NCI-H2081 treated with DMSO at 0.1 percent for 48 hours (cell line): ENCODE data around the gene SPEM2.

Experiments used
- DNase-seq: peaks from one replicate; lab custom pipeline; 2025; lab: John Stamatoyannopoulos, UW

SPEM2 gene

GRCh38 chr17:7425316-7425715 lies at the start of gene SPEM2:
Gene SPEM2, plus strand, starts transcription at chr17:7425616. Its CDS starts 73 bp downstream, at chr17:7425689.
- no peak for DNase-seq

GRCh38 chr17:7379134-7379533 lies 46.3 kb upstream of the SPEM2 start:
- DNase-seq, result no peak

GRCh38 chr17:7380321-7380720 lies 45.1 kb upstream of the SPEM2 start:
- no peak for DNase-seq

- DNase-seq, result no peak
Measured at GRCh38 chr17:7380855-7381683, 44.3 kb upstream of the SPEM2 start, which contains the start of gene TNK1. Gene TNK1, plus strand, starts transcription at chr17:7381089. Its CDS starts 1,838 bp downstream, at chr17:7382927.

- no peak for DNase-seq
Measured at GRCh38 chr17:7382901-7383300, 42.5 kb upstream of the SPEM2 start.

- no peak for DNase-seq
Measured at GRCh38 chr17:7383371-7383741, 42.1 kb upstream of the SPEM2 start.

GRCh38 chr17:7383742-7384488 lies 41.5 kb upstream of the SPEM2 start:
- no peak for DNase-seq

- no peak for DNase-seq
Measured at GRCh38 chr17:7384489-7385081, 40.8 kb upstream of the SPEM2 start.

GRCh38 chr17:7388856-7389255 lies 36.6 kb upstream of the SPEM2 start:
- no peak for DNase-seq

- no peak for DNase-seq
Measured at GRCh38 chr17:7389924-7390910, 35.2 kb upstream of the SPEM2 start.

GRCh38 chr17:7391307-7391706 lies 34.1 kb upstream of the SPEM2 start:
- no peak for DNase-seq

- DNase-seq, result no peak
Measured at GRCh38 chr17:7392696-7393612, 32.5 kb upstream of the SPEM2 start.

- no peak for DNase-seq
Measured at GRCh38 chr17:7393613-7394451, 31.6 kb upstream of the SPEM2 start.

- peak; percentile 11 for DNase-seq
Measured at GRCh38 chr17:7394452-7395191, 30.8 kb upstream of the SPEM2 start, which contains the start of gene PLSCR3. Gene PLSCR3, minus strand, starts transcription at chr17:7394525. Its CDS starts 415 bp downstream, at chr17:7394110.

GRCh38 chr17:7396147-7396546 lies 29.3 kb upstream of the SPEM2 start:
- DNase-seq, result no peak

GRCh38 chr17:7398612-7399011 lies 26.8 kb upstream of the SPEM2 start:
- DNase-seq, result no peak

GRCh38 chr17:7403043-7403726 lies 22.2 kb upstream of the SPEM2 start:
- DNase-seq, result no peak

- DNase-seq, result no peak
Measured at GRCh38 chr17:7403727-7403976, 21.8 kb upstream of the SPEM2 start.
